K562 (cell line): ENCODE measurements around the gene EEA1.

Experiments
- GATAD2A ChIP-seq: fragments of 450-650 bp; IDR thresholded peaks from 2 replicates; pipeline ENCODE4 v1.6.1; 2017
- KLF6 ChIP-seq: fragments of 250-450 bp; sonication (Bioruptor Pico); IDR thresholded peaks from 2 replicates; pipeline ENCODE4 v1.4.0; 2020; ENCODE audit warnings: mild to moderate bottlenecking, moderate library complexity, borderline replicate concordance

- TF ChIP-seq GATAD2A (no peak), KLF6 (CRISPR knock-in tag) (no peak)
Measured at GRCh38 chr12:92794814-92795213, 134.3 kb downstream of the EEA1 start.
